Myocyte (in vitro differentiated cells): ENCODE results near the gene BICDL1. TPM values are rescaled to one million over a fixed set of nuclear protein-coding genes. Genes with fewer than 3 reads are reported as not detected.

ENCODE experiments used
- DNase-seq: peaks from one replicate; pipeline ENCODE4 v3.0.0-alpha.2; 2012; ENCODE audit warnings: low read depth
- total RNA-seq: library from RNA; depleted of rRNA; stranded (reverse); fragments of >200 nt; gene quantifications from 2 replicates; pipeline ENCODE4 v1.2.3, GENCODE V29; 2014

The BICDL1 gene
- total RNA-seq, 1 donor from 2014 or later: 2.5 TPM

- no peak for DNase-seq
These were observed 90.7 kb downstream of the BICDL1 start for GRCh38 chr12:120079411-120080400.

DNA sequence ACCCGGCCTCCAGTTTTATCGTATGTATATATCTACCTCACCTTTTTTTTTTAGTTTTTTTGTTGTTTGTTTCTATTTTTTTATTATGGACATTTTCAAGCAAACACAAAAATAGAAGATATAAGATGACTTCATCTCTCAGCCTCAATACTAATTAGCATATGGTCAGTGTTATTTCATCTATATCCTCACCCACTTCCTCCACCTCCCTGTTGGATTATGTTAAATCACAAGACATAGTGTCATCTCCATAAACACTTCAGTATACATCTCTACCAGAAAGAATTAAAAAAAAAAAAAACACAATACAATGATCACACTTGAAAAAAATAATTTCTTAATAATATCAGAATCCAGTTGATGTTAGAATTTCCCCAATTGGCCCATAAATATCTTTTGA, 92.6 kb downstream of the BICDL1 start:
- no peak for DNase-seq

DNA sequence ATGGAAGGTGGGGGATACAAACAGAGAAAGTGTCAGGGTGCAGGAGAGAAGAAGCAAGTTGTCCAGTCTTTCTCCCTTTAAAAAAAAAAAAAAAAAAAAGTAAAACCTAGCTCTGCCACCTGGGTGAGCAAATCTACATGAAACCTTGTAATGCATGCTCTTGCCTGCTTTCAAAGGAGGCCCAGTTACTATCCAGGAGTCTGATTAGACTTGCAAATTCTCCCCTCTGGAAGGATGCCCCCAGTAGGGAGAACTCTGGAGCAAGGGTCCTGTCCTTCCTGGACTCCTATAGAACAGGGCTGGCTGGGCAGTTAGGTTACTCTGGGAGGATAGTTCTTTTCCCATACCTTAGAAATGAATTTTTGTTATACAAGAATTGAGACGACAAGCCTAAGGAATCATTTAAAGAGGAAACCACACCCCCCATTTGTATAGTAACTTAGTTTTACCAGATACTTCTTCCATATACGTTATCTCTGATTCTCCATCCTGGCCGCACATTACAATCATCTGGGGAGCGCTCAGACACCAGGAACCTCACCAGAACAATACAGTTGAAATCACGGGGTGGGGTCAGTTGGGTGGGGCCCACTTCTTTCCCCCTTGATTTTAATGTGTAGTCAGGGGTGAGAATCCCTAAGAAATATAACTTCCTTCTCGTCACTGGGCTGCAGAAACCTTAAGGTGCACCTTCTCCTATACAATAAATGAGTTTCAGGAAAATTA, 97.0 kb downstream of the BICDL1 start:
- DNase-seq: no peak

DNA sequence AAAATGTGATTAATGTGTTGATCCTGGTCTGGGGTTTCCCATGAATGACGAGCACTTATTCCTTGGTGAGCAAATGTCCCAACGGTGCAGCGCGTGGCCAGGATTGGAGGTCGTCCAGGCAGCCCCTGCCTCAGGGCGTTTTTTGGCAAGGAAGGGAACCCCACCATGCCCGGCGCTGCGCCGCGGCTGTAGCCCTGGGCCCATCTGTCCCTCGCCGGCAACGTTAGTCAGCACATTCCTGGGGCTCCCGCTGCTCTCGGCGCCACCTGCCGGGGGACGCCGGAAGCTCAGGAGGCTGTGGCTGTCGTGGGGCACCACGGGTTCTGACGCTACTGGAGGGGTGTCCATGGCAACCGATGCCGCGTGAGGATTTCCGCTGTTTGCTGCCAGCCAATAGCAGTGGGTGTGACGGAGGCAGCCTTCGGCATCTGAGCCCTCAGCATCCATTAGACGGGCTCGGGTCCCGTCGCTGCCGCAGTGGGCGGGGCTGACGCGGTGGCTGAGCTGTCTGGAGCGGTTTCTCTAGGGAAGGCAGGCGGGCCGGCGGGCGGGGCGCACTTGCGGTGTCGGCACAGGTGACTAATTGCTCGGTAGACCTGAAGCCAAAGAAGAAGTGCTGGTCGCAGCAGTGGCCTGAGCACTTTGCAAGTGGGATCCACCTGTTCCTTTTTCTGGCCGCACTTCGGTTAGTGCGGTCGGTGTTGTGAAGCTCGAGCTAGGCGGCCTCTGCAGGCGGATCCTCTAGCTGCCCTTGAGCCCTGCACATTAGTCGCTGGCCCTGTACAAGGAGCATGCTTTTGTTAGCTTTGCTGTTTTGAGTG, 98.0 kb downstream of the BICDL1 start:
- peak; percentile 99 for DNase-seq

GRCh38 chr12:120089105-120089504, 100.1 kb downstream of the BICDL1 start:
- DNase-seq: no peak

DNA sequence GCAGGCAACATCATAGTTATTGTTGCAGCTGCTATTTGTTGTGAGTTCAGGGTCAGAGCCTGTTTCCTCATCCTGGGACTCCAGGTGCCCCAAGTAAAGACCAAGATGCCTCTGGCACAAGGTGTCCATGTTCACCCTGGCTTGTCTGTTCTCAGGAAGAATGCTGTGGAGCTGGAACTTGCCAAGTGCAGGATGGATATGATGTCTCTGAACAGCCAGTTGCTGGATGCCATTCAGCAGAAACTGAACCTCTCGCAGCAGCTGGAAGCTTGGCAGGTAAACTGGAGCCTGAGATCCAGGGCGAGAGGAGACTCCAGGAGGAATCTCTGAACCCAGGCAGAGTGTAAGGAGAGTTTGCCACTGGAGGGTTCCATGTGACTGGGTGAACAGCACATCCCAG, 100.8 kb downstream of the BICDL1 start:
- no peak for DNase-seq

- no peak for DNase-seq
These were observed 101.2 kb downstream of the BICDL1 start for GRCh38 chr12:120090206-120090605.

GRCh38 chr12:120090626-120091295, 101.7 kb downstream of the BICDL1 start:
- DNase-seq: no peak

DNA sequence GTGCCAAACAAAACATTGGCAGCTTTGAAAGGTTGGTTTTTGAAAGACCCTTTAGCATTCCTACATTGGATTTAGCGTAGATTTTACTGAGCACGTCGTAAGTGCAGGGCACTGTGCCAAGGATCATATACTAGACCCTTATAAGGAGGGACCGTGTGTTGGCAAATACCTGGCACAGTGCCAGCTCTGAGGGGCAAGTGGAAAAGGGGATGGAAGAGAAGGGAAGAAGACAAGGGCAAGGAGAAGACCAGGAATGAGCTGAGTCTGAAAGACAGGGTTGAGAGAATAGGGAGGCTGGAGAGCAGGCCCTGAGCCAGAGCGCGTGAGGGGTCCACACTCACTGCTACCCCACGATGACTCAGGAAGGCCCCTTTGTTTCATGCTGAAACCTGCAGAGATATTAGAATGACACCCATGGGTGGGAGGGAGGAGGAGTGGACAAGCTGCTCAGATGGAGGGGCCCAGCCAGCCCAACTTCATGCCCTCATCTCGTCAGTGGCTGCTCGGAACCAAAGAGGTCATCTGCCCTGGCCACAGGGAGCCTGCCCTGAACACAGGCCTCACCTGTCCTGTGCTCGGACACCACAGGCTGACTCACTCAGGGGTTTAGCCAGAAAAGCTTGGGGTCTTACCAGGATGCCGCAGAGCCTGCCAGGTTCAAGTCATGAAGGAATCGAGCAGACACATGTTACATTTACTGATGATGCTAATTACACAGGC, 102.5 kb downstream of the BICDL1 start:
- no peak for DNase-seq

GRCh38 chr12:120092551-120093335, 103.7 kb downstream of the BICDL1 start:
- DNase-seq: no peak

DNA sequence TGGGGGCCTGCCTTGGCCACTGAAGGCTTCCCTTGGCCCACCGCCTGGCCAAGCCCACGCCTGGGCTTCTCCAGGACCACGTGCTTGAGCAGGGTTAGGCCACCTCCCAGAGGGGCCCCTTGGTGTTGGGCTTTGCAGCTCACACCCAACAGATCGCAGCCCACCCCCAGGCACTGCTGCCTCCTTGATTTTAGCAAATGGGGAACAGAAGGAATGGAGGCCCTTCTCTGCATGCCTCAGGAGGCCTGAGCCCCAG, 104.2 kb downstream of the BICDL1 start:
- no peak for DNase-seq

GRCh38 chr12:120093592-120094355, 104.7 kb downstream of the BICDL1 start:
- no peak for DNase-seq

GRCh38 chr12:120094485-120094884, 105.4 kb downstream of the BICDL1 start:
- DNase-seq: no peak

DNA sequence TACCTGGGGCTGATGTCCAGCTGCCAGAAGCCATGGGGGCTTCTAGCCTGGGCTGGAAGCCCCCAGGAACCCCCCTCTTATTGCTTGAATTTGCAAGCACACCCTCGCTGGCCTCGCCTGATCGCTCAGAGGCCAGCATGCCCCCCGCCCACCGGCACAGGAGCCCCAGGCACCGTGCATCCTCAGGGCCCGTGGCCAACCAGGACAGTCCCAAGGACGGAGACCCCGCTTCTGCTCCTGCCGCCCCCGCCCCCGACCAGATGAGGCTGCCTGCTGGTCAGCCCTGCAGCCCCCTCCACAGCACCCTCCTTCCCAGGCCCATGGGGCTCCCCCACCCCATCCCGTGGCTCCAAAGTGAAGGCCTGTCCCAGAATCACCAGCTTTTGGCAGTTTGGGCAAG, 106.3 kb downstream of the BICDL1 start:
- no peak for DNase-seq

DNA sequence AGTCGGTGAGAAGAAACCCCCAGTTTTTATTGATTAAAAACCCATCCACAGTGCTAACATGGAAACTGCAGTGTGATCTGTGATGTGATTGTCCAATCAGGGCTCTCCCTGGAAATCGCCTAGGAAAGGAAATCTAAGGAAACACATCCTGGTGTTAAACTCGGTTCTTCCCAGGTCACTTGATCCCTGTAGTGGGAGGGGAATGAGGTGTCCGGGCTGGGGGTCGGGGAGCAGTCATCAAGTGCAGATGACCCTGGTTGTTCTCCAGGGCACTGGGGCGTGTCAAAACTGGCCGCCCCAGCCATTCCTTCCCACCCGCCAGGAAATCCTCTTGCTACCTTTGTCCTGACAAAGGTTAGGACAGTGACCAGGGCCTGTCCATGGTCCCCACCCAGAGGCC, 106.7 kb downstream of the BICDL1 start:
- DNase-seq: no peak

DNA sequence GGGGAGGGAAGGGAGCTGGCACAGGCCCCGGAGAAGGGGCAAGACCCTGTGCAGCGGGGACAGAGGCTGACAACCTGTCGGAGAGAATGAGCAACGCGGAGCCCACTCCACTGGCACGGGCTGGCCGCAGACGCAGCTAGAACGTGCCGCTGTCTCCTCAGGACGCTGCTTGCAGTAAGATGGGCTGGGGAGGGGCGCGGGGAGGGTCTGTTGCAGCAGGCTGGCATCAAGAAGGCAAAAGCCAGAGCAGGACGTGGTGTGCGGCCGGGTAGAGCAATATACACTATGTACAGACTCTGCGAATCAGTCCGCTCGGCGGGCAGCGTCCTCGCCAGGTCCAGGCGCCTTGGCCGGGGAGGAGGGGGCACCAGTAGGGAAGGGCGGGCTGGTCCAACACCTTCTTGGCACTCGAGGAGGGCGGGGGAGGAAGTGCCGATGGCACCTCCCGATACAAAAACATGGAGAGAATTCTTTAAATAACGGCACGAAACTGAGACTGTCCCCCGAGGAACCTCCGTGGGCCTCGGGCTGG, 107.7 kb downstream of the BICDL1 start:
- no peak for DNase-seq

DNA sequence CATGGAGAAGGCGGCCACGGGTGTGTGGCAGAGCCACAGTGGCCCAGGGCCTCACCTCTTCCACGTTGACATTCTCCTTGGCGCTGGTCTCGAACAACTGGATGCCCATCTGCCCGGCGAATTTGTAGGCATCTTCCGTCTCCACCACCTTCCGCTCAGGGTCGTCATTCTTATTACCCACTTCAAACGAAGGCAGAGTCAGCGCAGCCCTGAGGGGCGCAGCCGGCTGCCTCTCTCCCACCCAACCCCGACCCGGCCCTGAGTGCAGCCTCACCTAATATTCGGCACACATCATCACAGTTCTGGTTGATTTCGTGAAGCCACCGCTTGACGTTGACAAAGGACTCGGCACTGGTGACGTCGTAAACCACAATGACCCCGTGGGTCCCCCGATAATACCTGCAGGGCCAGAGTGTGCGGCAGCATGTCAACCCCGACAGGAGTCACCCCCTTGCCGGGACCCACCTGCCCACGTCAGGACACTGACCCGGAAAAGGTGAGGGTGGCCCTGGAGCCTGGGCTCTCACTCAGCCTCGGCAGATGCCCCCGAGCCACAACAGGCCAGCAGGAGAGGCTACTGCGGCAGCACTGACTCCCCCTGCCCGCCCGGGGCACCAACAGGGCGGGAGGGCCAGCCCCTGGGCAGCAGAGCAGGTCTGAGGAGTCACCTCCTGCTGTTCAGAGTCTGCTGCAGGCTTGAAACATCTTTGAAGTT, 109.9 kb downstream of the BICDL1 start:
- DNase-seq: no peak

DNA sequence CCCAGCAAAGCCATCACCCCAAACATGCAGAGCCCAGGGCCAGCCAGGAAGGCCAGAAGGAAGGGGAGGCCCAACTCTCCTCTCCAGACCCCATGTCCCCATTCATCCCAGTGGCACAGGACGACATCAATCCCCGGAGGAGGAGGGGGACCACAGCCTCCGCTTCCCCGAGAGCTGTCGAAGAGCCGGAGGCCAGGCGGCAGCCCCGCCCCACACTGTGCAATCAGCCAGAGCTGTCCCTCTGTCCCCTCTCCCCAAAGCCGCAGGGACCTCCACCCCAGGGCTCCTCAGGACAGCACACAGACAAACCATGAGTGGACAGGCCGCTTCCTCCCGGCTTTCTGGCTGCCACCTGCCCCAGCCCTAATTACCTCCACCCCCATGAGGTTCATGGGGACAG, 110.7 kb downstream of the BICDL1 start:
- no peak for DNase-seq
